Posterior cingulate gyrus (tissue), 11 donors: ENCODE measurements around the gene TKTL1.

Source experiments
- DNase-seq, 10 donors: peaks; one replicate each; pipeline versions ENCODE4 v3.0.0 to v3.0.0-alpha.2; 2020 to 2021; ENCODE audit warnings: mixed read lengths in 3 of 10
- intact Hi-C: fragments of 100-400 bp; cut with DNase I; formaldehyde crosslinking; loops from one replicate; pipeline ENCODE4 v1.15.1; 2023

TKTL1 gene

DNA sequence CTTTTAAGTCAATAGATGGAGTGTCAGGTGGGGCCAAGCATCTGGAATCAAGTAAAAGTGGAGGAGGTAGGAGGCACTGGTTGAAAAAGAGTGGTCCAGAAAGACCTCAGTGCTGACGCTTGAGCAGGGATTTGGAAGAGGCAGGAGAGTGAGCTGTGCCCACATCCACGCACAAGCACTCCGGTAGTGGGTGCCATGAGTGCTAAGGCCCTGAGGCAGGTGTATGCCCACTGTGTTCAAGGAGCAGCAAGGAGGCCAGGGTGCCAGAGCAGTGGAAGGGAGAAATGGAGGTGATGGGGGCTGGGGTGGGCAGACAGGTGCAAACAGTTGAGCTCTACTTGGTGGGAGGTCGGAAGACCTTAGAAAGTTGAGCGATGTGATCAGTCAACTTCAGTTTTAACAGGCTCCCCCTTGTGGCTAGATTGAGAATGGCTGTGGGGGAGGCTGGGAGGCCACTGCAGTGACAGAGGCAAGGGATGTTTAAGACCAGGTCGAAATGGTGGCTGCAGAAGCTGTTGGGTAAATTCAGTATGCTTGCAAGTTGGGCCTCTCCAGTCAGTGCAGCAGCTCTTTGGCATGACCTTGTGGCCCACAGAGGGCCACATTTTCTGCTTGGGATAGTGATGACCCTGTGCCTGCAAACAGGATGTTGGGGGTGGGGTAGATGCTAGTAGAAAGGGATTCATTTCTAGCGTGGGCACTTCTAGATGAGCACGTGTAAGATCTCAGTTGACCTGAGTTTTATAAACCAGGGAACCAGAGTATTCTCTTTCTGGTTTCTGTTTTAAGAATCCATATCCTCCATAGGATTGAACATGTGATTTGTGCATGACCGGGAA lies 12.7 kb downstream of the TKTL1 start:
- DNase-seq: peak in 7 of 10 donors; percentile 21 to 78 (median 51)
- intact Hi-C loops: no loop called here

- peak in 2 of 10 donors; percentile 38 to 69 for DNase-seq
- intact Hi-C loops: no loop called here
Observed at GRCh38 chrX:154309041-154309775, 13.6 kb downstream of the TKTL1 start.

- peak in 3 of 10 donors; percentile 18 to 65 (median 64) for DNase-seq
- intact Hi-C loops: no loop called here
Observed at GRCh38 chrX:154310616-154311536, 15.3 kb downstream of the TKTL1 start.

DNA sequence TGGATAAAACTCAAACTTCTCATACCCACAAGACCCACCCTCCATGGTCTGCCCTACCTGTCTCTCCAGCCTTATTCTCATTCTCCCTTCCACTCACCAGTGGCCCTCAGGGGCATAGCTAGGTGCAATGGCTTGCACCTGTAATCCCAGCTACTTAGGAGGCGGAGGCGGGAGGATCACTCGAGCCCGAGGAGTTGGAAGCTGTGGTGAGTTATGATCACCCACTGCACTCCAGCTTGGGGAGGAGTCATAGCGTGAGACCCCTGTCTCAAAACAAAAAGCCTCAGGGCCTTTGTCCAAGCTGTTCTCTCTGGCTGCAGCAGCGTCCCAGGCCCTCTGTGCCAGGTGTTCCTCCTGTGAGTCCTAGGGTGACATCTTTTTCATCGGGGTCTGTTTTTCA lies 16.5 kb downstream of the TKTL1 start:
- DNase-seq: peak in 2 of 10 donors; percentile 31 to 57
- intact Hi-C loops: no loop called here

- peak in 1 of 10 donors; percentile 9 for DNase-seq
- intact Hi-C loops: no loop called here
Observed at GRCh38 chrX:154313147-154313546, 17.6 kb downstream of the TKTL1 start.

- peak in 2 of 10 donors; percentile 8 to 72 for DNase-seq
- intact Hi-C loops: no loop called here
Observed at GRCh38 chrX:154315416-154315815, 19.8 kb downstream of the TKTL1 start.

DNA sequence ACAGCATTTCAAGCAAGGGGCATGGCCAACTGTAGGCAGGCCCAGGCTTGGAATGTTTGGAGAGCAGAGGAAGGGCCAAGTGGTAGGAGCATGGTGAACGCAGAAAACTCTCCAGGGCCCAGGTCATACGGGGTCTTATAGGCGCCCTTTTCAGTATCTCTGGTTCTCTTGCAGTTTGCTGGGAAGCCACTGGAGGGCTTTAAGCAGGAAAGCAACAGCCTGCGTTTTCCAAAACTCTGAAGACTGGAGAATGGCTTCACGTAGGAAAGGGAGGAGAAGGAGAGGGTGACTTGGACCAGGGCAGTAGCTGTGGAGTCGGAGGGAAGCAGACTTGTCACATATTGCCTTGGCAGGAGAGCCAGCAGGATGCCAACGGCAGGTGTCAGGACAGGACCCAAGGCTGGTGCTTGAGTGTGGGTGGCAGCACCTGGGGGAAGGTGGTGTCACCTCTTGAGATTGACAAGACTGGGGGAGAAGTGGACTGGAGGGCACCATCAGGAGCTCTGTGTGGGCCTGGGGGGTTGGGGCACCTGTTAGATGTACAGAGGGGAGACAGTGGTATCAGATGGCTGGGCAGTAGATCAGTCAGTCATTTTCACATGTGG lies 21.9 kb downstream of the TKTL1 start:
- DNase-seq: peak in 2 of 10 donors; percentile 47 to 49
- intact Hi-C loops: no loop called here

- intact Hi-C loops: no loop called here
- peak in 2 of 10 donors; percentile 55 to 77 for DNase-seq
Observed at GRCh38 chrX:154320406-154320805, 24.8 kb downstream of the TKTL1 start.

- peak in 1 of 10 donors; percentile 26 for DNase-seq
- intact Hi-C loops: no loop called here
Observed at GRCh38 chrX:154321152-154321551, 25.6 kb downstream of the TKTL1 start.

- intact Hi-C loops: no loop called here
- peak in 5 of 10 donors; percentile 8 to 85 (median 22) for DNase-seq
Observed at GRCh38 chrX:154321594-154321993, 26.0 kb downstream of the TKTL1 start.

DNA sequence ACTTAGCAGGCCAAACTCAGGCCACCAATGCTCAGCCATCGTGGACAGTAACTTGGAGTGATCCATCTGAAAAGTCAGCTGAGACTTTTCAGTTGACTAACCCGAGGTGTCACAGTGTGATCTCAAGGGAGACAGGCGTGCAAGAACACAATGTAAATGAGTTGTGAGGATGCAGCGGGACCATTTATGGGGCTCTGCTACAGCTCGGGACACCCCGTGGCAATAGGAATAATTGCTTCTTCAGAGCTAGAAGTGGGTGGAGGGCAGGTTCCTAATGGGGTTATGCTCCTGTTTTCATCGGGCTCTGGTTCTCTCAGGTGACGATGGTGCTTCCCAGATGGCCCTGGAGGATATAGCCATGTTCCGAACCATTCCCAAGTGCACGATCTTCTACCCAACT lies 27.3 kb downstream of the TKTL1 start:
- DNase-seq: peak in 1 of 10 donors; percentile 51
- intact Hi-C loops: no loop called here

DNA sequence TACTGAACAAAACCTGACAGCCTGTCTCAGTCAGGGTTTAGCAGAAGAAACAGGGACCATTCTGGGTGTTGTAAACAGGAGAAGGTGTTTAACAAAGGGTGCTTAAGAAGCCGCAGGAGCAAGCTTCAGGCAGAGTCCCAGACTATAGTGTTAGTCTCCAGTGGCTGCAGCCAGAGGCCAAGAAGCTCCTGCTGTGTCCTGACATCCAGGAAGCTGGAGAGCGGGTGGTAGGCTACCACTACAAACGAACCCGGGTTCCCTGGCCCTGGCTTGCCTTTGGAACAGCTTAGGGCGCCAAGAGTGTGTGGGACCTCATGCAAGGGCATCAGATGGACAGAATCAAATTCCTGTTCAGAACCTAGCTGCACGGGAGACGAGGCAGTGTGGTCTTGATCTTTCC lies 27.9 kb downstream of the TKTL1 start:
- DNase-seq: peak in 2 of 10 donors; percentile 24 to 29
- intact Hi-C loops: no loop called here

DNA sequence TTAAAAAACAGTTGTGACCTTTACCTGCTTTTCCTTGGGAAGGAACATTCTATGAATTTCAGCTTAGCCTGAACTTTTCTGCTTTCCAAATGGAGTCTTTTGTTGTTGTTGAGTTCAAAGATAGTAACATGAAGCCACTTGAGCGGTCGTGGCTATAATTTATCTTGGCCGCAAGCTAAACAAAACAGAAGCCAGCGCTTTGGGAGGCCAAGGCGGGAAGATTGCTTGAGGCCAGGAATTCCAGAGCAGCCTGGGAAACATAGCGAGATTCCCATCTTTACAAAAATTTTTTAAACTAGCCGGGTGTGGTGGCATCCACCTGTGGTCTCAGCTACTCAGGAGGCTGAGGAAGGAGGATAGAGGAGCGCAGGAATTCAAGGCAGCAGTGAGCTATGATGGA lies 29.9 kb downstream of the TKTL1 start:
- peak in 2 of 10 donors; percentile 8 to 26 for DNase-seq
- intact Hi-C loops: no loop called here

- intact Hi-C loops: no loop called here
- peak in 2 of 10 donors; percentile 50 to 56 for DNase-seq
Observed at GRCh38 chrX:154327038-154327820, 31.6 kb downstream of the TKTL1 start.

DNA sequence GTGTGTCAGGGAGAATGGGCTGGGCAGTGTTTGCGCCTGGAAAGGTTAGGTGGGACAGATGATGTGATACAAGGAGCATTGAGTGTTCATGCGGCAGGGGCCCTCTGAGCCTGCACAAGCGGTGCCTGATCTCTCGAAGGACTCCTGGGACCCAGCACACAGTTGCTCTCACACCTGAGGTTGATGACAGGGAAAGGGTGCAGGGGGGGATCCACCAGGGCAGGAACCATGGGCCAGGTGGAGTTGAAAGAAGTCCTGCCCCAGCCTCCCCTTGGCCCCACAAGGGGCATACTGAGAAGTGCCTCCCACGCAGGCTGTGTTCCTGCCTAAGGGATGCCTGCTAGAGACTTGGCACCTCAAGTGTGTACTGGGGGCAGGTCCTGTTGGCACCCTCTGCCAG lies 33.1 kb downstream of the TKTL1 start:
- peak in 2 of 10 donors; percentile 54 to 62 for DNase-seq
- intact Hi-C loops: no loop called here

DNA sequence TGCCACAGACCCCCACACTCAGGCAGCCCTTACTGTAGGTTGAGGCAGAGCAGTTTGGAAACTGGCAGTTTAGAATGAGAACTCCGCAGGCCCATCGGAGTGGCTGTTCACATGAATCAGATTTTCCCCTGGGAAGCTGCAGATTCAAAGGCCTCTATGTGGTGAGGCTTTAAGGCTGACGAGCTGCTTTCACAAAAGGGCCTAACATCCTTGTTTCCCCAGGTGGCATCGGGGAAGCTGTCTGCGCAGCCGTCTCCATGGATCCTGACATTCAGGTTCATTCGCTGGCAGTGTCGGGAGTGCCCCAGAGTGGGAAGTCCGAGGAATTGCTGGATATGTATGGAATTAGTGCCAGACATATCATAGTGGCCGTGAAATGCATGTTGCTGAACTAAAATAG lies 33.7 kb downstream of the TKTL1 start:
- intact Hi-C loops: no loop called here
- DNase-seq: peak in 2 of 10 donors; percentile 7 to 57

GRCh38 chrX:154332561-154332960 lies 37.0 kb downstream of the TKTL1 start:
- peak in 2 of 10 donors; percentile 78 to 79 for DNase-seq
- intact Hi-C loops: no loop called here

DNA sequence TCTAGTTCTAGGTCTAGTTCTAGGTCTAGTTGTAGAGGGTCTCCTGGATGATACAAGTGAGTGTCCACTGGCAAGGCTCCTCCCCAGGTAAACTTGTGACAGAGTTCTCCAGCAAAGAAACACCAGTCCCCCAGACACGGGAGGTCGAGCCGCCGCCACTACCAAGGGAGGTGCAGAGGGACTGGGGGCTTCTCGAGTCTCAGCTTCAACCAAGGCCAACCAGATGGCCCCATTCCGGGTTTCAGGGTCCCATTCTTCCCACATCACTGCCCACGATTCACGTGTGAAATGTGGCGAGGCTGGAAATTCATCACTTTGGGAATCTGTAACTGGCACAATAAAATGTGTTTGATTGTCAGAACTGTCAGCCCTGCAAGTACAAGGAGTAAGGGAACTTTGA lies 37.5 kb downstream of the TKTL1 start:
- peak in 2 of 10 donors; percentile 52 to 59 for DNase-seq
- intact Hi-C loops: no loop called here

GRCh38 chrX:154333837-154334271 lies 38.3 kb downstream of the TKTL1 start:
- intact Hi-C loops: no loop called here
- DNase-seq: peak in 2 of 10 donors; percentile 10 to 33
